ENCODE measurements around the gene ZBED1.

DNA sequence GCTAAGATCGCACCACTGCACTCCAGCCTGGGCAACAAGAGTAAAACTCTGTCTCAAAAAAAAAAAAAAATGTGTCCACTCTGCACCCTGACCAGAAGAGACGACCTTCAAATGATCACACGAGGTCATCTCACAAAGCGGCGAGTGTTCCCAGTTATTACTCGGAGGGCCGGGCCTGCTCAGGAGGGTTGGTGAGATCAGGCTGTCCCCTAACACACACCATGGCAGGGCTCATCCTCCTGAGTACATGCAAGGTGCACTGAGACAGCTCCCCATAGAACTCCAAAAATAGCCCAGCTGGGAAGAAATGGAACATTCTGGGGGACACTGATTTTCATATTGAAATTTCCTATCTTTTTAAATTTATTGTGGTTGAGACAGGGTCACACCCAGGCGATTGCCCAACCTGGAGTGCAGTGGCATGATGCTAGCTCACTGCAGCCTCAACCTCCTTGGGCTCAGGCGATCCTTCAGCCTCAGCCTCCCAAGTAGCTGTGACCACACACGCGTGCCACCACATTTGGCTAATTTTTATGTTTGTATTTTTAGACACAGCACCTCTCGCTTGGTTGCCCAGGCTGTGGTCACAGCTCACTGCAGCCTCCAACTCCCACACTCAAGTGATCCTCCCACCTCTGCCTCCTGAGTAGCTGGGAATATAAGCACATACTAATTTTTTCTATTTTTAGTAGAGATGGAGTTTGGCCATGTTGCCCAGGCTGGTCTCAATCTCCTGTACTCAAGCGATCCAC, 51.5 kb downstream of the ZBED1 start:
- TF ChIP-seq CTCF (IDR thresholded peaks at IDR 0.05; ENCODE audit: low read depth, low read length) = no peak
- TF ChIP-seq POLR2A (IDR thresholded peaks at IDR 0.05; ENCODE audit: extremely low read depth, insufficient read length) = no peak
- TF ChIP-seq, protein P1, sequence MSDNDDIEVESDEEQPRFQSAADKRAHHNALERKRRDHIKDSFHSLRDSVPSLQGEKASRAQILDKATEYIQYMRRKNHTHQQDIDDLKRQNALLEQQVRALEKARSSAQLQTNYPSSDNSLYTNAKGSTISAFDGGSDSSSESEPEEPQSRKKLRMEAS (IDR thresholded peaks at IDR 0.05; ENCODE audit: low read depth, low read length) = no peak
- no peak for TF ChIP-seq MYC (IDR thresholded peaks at IDR 0.05; ENCODE audit: low read depth, low read length)

All from NB4 (cell line).